Tibial nerve (tissue), 4 donors: ENCODE measurements around the gene OAT. TPM values are rescaled to one million over a fixed set of nuclear protein-coding genes. Genes with fewer than 3 reads are reported as not detected.

ENCODE experiments used
- DNase-seq, 2 donors: peaks; one replicate each; pipeline ENCODE4 v3.0.0-alpha.2; 2019; ENCODE audit warnings: low spot score in 2 of 2
- H3K27ac ChIP-seq, 4 donors: fragments of 200-600 bp; sonication (generic) in 3 of 4; one replicate each; pipeline ENCODE4 v1.5.1; 2017 to 2019; ENCODE audit warnings: mild to moderate bottlenecking in 1 of 4
- H3K27me3 ChIP-seq, 2 donors: fragments of 200-600 bp; sonication (generic) in 1 of 2; one replicate each; pipeline versions ENCODE4 v1.5.1 to v1.6.0; 2017 to 2019
- H3K36me3 ChIP-seq, 3 donors: fragments of 200-600 bp; sonication (generic); one replicate each; pipeline ENCODE4 v1.5.1; 2018 to 2019
- H3K4me1 ChIP-seq, 4 donors: fragments of 200-600 bp; sonication (generic) in 3 of 4; one replicate each; pipeline ENCODE4 v1.5.1; 2017 to 2019
- H3K4me3 ChIP-seq, 4 donors: fragments of 200-600 bp; sonication (generic) in 3 of 4; one replicate each; pipeline ENCODE4 v1.5.1; 2017 to 2019; ENCODE audit warnings: mild to moderate bottlenecking in 1 of 4, moderate library complexity in 1 of 4
- H3K9me3 ChIP-seq, 4 donors: fragments of 200-600 bp; sonication (generic) in 3 of 4; one replicate each; pipeline ENCODE4 v1.5.1; 2017 to 2019
- EP300 ChIP-seq, 2 donors: sonication (generic); formaldehyde crosslinking; IDR thresholded peaks; one replicate each; pipeline ENCODE4 v1.6.1; 2017; ENCODE audit warnings: antibody characterized with exemption in 2 of 2, mild to moderate bottlenecking in 1 of 2
- POLR2A ChIP-seq, 2 donors: fragments of 450-650 bp; IDR thresholded peaks; one replicate each; pipeline ENCODE4 v1.6.1; 2017; ENCODE audit warnings: antibody characterized with exemption in 2 of 2, mild to moderate bottlenecking in 2 of 2, moderate library complexity in 2 of 2
- WGBS, 2 donors: methylation state at CpG; one replicate each; pipeline ENCODE4 v1.1.5; 2018; 5-methylcytosine and 5-hydroxymethylcytosine counted together
- total RNA-seq, 4 donors: library from RNA; depleted of rRNA; stranded (reverse); fragments of >200 nt; gene quantifications; one replicate each; pipeline ENCODE4 v1.1.0, GENCODE V29; 2016
- TF ChIP-seq, protein P1 (sequence below), 5 experiments: fragments of 200-600 bp in 3 of 5; fragments of 450-650 bp in 2 of 5; sonication (generic) in 3 of 5; IDR thresholded peaks; one replicate each; pipeline ENCODE4 v1.5.1; 2016 to 2019; ENCODE audit warnings: antibody characterized with exemption in 5 of 5, mild to moderate bottlenecking in 3 of 5, moderate library complexity in 2 of 5

The OAT gene
- total RNA-seq, 4 donors from 2014 or later: 43.0 to 67.9 (median 58.3) TPM

DNA sequence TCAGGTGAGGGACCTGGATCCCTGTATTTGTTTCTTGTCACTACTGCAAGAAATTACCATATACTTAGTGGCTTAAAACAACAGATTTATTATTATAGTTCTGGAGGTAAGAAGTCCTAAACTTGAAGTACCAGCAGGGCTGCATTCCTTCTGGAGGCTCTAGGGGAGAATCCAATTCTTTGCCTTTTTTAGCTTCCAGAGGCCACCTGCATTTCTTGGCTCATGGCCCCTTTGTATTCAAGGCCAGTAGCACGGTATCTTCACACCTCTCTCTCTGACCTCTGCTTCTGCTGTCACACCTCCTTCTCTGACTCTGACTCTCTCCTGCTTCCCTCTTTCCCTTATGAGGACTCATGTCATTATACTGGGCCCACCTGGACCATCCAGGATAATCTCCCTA is 40.7 kb upstream of the OAT start:
- DNase-seq: no peak
- TF ChIP-seq, protein P1, sequence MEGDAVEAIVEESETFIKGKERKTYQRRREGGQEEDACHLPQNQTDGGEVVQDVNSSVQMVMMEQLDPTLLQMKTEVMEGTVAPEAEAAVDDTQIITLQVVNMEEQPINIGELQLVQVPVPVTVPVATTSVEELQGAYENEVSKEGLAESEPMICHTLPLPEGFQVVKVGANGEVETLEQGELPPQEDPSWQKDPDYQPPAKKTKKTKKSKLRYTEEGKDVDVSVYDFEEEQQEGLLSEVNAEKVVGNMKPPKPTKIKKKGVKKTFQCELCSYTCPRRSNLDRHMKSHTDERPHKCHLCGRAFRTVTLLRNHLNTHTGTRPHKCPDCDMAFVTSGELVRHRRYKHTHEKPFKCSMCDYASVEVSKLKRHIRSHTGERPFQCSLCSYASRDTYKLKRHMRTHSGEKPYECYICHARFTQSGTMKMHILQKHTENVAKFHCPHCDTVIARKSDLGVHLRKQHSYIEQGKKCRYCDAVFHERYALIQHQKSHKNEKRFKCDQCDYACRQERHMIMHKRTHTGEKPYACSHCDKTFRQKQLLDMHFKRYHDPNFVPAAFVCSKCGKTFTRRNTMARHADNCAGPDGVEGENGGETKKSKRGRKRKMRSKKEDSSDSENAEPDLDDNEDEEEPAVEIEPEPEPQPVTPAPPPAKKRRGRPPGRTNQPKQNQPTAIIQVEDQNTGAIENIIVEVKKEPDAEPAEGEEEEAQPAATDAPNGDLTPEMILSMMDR (IDR thresholded peaks at IDR 0.05): no peak
- TF ChIP-seq EP300 (IDR thresholded peaks at IDR 0.05) (no peak), POLR2A (IDR thresholded peaks at IDR 0.05) (no peak)
- H3K9me3 ChIP-seq: no peaks in the 10 kb centered on the region
- H3K36me3 ChIP-seq: no peaks in the 10 kb centered on the region
- H3K27me3 ChIP-seq: peaks cover 0 to 16% of the 10 kb centered on the region in 2 donors
- peaks cover 0 to 10% (median 0%) of the 10 kb centered on the region in 4 donors for H3K4me1 ChIP-seq
- H3K27ac ChIP-seq: no peak overlapping the region
- H3K4me3 ChIP-seq: no peak overlapping the region
- 50 to 52% methylated on average over 1 of the region's 1 CpG for WGBS, 2 donors

- Histone ChIP-seq H3K4me1 (peaks cover 0 to 10% (median 0%) of the 10 kb centered on the region in 4 donors), H3K27me3 (peaks cover 0 to 21% of the 10 kb centered on the region in 2 donors), H3K27ac (no peak overlapping the region), H3K36me3 (no peaks in the 10 kb centered on the region), H3K9me3 (no peaks in the 10 kb centered on the region), H3K4me3 (no peak overlapping the region)
- TF ChIP-seq, protein P1 (IDR thresholded peaks at IDR 0.05): no peak
- TF ChIP-seq EP300 (IDR thresholded peaks at IDR 0.05): no peak
- 53 to 79% methylated on average over 2 of the region's 2 CpGs for WGBS, 2 donors
- no peak for DNase-seq
Measured at GRCh38 chr10:124458889-124459288, 40.2 kb upstream of the OAT start.

- no peak for DNase-seq
- no peaks in the 10 kb centered on the region for H3K36me3 ChIP-seq
- peaks cover 0 to 10% (median 0%) of the 10 kb centered on the region in 4 donors for H3K4me1 ChIP-seq
- H3K27me3 ChIP-seq: peaks cover 0 to 25% of the 10 kb centered on the region in 2 donors
- no peak overlapping the region for H3K27ac ChIP-seq
- no peak overlapping the region for H3K4me3 ChIP-seq
- 84 to 96% methylated on average over 4 of the region's 4 CpGs for WGBS, 2 donors
- H3K9me3 ChIP-seq: no peaks in the 10 kb centered on the region
- TF ChIP-seq POLR2A (IDR thresholded peaks at IDR 0.05) (no peak), EP300 (IDR thresholded peaks at IDR 0.05) (no peak)
- TF ChIP-seq, protein P1 (IDR thresholded peaks at IDR 0.05): no peak
Measured at GRCh38 chr10:124458473-124458872, 39.8 kb upstream of the OAT start.

DNA sequence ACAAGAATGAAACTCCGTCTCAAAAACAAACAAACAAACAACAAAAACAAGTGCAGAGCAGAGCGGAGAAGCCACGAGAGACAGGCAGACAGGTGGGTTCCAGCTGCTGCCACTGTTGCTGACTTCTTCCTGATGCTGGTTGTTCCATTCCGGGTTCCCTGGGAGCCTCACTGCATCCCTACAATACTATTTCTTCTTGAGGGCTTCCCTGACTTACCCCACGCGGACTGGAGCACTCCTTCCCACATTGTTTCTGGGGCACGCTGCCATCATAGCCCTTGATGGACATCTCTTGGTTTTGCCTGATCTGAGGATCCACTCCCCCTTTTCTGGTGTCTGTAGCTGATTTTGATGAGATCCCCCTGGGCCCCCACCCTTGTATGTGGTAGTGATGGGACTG is 36.7 kb upstream of the OAT start:
- Histone ChIP-seq H3K27ac (no peak overlapping the region), H3K4me3 (no peak overlapping the region), H3K9me3 (no peaks in the 10 kb centered on the region), H3K4me1 (no peaks in the 10 kb centered on the region), H3K36me3 (no peaks in the 10 kb centered on the region), H3K27me3 (peaks cover 0 to 55% of the 10 kb centered on the region in 2 donors)
- 71 to 76% methylated on average over 7 of the region's 7 CpGs for WGBS, 2 donors
- TF ChIP-seq, protein P1 (IDR thresholded peaks at IDR 0.05): no peak
- TF ChIP-seq POLR2A (IDR thresholded peaks at IDR 0.05): no peak
- no peak for TF ChIP-seq EP300 (IDR thresholded peaks at IDR 0.05)
- DNase-seq: no peak

GRCh38 chr10:124453960-124454610 is 35.4 kb upstream of the OAT start:
- no peak overlapping the region for H3K4me3 ChIP-seq
- TF ChIP-seq EP300 (IDR thresholded peaks at IDR 0.05): no peak
- TF ChIP-seq POLR2A (IDR thresholded peaks at IDR 0.05): no peak
- H3K4me1 ChIP-seq: peaks cover 0 to 13% (median 10%) of the 10 kb centered on the region in 4 donors
- no peak overlapping the region for H3K27ac ChIP-seq
- H3K36me3 ChIP-seq: no peaks in the 10 kb centered on the region
- H3K27me3 ChIP-seq: peaks cover 0 to 67% of the 10 kb centered on the region in 2 donors
- WGBS, 2 donors: 23 to 26% methylated on average over 8 of the region's 8 CpGs
- no peaks in the 10 kb centered on the region for H3K9me3 ChIP-seq
- DNase-seq: no peak
